GM19324 (cell line): ENCODE results near the gene CD6.

Experiments
- ATAC-seq: cut with Tn5 transposase; IDR thresholded peaks from one replicate; pipeline ENCODE4 v1.9.1; 2021; ENCODE audit warnings: mild to moderate bottlenecking, moderate library complexity; ENCODE audit not compliant: unreplicated experiment, low FRiP score

Gene CD6, protein sequence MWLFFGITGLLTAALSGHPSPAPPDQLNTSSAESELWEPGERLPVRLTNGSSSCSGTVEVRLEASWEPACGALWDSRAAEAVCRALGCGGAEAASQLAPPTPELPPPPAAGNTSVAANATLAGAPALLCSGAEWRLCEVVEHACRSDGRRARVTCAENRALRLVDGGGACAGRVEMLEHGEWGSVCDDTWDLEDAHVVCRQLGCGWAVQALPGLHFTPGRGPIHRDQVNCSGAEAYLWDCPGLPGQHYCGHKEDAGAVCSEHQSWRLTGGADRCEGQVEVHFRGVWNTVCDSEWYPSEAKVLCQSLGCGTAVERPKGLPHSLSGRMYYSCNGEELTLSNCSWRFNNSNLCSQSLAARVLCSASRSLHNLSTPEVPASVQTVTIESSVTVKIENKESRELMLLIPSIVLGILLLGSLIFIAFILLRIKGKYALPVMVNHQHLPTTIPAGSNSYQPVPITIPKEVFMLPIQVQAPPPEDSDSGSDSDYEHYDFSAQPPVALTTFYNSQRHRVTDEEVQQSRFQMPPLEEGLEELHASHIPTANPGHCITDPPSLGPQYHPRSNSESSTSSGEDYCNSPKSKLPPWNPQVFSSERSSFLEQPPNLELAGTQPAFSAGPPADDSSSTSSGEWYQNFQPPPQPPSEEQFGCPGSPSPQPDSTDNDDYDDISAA

DNA sequence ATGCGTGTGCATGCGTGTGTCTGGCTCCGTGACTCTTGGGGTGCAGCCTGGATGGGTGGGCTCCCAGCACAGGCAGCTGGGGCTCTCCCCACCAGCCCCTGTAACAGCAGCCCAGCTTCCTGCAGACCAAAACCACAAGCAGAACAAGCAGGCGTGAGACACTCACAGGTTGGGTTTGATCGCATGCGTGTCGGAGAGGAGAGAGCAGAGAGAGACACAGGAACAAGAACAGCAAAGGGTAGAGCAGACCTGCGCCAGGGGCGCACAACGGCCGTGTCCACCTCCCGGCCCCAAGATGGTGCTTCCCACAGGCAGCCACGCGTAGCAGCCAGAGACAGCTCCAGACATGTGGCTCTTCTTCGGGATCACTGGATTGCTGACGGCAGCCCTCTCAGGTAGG is at the start of gene CD6:
CD6 (plus strand) TSS at position 161 of the 400 bp plus-strand sequence; CDS start at position 347, 186 bp downstream.
- no peak for ATAC-seq

DNA sequence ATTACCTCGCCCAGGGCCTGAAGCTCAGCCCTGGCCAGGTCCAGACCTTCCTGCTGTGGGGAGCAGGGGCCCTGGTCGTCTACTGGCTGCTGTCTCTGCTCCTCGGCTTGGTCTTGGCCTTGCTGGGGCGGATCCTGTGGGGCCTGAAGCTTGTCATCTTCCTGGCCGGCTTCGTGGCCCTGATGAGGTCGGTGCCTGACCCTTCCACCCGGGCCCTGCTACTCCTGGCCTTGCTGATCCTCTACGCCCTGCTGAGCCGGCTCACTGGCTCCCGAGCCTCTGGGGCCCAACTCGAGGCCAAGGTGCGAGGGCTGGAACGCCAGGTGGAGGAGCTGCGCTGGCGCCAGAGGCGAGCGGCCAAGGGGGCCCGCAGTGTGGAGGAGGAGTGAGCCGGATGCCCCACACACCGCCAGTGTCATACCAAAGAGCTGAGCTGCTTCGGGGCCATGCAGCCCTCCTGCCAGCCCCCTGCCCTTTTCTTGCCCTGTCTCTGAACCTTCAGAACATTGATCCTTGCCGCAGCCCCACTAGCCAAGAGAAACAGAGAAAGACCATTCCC is 49.6 kb upstream of the CD6 start:
- ATAC-seq, result no peak

DNA sequence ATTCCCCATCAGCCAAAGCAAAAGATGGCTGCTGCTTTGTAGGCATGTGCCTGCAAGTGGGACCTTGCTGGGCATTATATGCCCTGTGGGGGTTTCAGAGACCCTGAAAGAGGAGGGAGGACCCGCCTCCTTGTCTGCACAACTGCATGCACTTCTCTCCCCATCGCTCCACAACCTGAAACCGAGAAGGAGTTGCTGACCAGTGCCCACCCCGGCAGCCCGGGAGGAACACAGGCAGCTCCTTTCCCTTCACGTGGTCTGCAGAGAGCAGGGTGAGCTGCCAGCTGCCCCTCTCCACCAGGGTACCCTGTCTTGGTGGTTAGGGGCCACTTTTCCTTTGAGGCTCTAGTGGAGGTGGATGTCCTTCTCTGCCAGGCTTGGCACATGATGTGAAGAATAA is 48.6 kb upstream of the CD6 start:
- no peak for ATAC-seq

DNA sequence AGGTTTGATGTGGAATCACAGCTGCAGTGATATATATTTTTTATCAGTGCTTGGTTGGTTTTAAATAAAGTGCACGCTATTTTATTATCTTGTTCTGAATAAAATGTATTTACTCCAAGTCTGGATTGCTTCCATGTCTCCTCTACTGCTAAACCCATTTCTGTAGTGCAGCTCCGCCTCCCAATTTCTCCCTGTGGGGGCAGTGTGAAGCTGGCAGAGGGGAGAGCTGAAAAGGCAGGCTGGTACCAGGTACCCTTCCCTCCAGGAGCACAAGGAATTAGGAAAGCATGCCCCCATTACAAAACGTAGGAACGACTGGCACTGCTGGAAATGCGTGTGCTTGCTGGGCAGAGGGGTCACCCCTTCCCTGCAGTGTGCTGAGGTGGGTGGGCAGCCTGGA is 48.2 kb upstream of the CD6 start:
- ATAC-seq, result no peak

DNA sequence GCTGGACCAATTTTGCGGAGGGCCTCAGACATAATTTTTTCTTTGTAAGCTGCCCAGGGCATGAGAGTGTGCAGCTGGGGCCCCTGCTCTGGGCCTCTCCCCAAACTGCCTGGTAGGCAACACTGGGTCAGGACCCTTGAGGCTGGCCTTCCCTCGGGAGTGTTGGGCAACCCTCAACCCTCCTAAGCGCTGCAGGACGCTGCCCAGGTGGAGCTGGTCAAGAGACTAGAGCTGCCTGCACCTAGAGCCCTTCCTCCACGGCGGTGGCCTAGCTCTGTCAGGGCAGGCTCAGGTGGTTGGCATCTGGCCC is 47.7 kb upstream of the CD6 start:
- no peak for ATAC-seq

DNA sequence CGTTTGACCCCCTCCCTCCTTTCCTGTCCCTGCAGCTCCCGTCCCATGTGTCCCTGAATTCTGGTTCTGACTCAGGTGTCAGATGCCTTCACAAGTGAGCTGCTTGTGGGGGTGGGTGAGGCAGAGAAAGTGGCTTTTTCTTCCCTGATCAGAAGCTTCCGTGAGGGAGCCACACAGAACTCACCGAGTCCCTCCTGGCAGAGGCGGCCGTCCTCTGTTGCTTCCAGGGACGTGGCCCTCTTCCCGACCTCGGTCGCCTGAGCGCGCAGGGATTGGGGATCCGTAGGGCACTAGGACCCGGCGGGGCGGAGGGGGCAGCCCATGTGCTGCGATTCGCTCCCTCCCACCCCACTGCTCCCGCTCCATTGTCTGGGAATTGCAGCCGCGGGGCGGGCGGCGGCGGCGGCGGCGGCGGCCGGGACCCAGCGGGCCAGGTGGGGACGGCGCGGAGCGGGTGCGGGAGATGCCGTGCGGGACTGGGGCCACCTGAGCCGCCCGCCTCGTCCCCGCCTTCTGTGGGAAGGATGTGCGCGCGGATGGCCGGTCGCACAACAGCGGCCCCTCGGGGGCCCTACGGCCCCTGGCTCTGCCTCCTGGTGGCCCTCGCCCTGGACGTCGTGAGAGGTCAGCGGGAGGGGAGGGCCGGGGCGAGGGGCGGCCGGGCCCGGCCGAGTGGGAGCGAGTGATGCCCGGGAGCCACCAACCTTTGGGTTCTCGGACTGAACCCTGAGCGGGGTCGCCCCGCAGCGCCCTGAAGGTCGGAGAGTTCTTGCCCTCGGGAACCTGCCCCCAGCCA is 47.2 kb upstream of the CD6 start, which contains the start of gene TMEM132A:
TMEM132A (plus strand) TSS at position 351 of the 796 bp plus-strand sequence; CDS start at position 525, 174 bp downstream.
- ATAC-seq, result no peak

DNA sequence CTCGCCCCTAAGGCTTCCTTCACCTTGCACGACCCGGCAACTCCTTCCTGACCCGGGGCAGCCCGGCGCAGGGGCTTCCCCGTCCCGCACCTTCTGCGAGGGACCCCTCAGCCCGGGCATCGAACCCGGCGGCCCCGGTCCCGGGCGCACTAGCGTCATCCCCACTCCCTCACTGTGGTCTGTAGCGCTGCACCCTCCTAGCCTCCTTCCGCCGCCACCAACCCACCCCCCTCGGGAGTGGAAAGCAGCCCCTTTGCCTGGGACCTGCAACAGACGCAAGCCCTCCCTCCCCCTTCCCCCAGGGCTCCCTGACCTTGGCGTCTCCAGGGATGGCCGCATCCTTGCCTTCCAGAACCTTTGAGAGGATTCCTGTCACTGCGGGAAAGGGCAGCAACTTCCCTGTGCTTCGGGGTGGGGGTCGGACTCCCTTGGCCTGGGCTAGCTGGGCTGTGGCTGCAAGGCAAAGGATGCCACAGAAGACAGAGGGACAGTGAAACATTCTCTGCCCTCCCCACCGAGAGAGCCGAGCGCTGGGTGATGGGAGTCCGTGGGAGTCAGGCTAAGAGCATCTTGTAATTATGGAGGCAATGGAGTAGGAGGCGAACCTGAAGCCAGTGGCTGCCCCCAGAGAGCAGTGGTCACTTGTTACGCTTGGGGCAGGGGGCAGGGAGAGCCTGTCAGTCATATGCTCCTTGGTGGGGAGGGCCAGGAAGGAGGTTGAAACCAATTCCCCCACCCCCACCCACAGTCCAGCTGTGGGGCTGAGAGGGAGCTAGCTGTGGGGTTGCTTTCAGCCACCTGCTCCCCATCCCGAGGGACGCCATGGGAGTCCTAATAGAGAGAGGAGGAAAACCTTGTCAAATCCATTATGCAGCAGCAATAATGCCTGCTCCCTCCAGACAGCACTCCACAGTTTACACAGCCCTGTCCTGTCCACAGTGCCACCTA is 46.3 kb upstream of the CD6 start:
- ATAC-seq, result no peak

DNA sequence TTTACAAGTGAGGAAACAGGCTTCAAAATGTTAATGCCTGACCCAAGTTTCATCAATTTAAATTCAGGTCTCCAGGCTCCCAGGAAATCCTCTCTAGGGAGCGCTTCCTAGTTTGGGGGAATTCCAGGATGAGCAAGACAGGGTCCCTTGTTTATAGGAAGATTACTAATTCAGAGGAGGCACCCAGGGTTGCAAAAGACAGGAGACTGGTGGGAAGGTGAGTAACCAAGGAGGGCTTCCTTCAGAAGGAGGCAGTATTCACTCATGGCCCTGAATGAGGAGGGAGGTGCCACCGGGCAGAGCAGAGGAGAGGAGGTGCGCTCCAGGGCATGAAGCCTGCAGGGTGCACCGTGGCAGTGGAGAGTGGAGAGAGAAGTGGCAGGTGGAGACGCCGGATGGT is 45.6 kb upstream of the CD6 start:
- ATAC-seq, result no peak

DNA sequence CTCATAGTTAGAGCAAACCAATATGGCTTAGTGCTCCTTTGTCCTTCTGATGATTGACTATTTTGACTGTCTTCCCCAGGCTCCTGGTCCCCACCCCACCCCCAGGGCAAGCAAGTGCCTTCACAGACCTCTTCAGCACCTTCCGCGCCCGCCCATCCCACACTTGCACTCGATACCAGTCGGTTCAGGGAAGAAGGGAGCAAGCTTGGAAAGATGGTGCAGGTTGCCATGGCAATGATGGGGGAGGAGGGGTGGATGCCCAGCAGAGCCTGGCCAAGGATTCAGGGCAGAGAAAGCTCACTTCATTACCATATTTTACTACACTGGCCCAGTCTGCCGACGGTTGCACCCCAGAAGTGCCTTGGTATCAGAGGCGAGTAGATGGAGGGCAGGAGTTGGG is 45.0 kb upstream of the CD6 start:
- ATAC-seq, result no peak

DNA sequence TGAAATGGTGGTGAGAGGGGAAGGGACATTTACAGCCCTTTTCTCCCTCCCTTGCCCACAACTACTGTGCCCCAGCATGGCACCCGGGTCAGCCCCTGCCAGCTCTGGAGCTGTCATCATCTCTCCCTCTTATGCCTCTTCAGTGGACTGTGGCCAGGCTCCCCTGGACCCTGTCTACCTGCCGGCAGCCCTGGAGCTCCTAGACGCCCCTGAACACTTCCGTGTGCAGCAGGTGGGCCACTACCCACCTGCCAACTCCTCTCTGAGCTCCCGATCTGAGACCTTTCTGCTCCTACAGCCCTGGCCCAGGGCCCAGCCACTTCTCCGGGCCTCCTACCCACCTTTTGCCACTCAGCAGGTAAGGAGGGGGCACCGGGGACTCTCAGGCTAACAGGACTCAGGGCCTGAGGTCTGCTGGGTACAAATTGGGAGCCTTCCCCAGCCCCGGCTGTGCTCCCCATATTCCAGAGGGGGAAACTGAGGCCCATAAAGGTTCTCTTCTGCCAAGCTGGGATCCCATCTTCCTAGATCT is 44.4 kb upstream of the CD6 start:
- ATAC-seq, result no peak

DNA sequence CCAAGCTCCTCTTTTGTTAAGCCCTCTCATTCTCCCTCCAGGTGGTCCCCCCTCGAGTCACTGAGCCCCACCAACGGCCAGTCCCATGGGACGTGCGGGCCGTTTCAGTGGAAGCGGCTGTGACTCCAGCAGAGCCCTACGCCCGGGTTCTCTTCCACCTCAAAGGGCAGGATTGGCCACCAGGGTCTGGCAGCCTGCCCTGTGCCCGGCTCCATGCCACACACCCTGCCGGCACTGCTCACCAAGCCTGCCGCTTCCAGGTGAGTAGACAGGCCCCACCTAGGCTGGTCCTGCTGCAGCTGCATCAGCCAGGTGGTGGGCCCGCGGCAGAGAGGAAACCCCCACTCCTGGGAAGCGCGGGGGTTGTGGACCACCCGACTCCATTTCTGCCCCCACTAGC is 43.9 kb upstream of the CD6 start:
- no peak for ATAC-seq

DNA sequence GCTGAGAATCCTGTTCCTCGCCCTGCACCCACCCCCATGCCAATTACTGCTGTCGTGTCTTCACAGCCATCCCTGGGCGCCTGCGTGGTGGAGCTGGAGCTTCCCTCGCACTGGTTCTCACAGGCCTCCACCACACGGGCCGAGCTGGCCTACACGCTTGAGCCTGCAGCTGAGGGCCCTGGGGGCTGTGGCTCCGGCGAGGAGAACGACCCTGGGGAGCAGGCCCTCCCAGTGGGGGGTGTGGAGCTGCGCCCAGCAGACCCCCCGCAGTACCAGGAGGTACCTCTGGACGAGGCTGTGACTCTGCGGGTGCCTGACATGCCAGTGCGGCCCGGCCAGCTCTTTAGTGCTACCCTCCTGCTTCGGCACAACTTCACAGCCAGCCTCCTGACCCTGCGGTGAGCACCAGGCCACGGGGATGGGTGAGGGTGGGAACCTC is 42.9 kb upstream of the CD6 start:
- no peak for ATAC-seq

DNA sequence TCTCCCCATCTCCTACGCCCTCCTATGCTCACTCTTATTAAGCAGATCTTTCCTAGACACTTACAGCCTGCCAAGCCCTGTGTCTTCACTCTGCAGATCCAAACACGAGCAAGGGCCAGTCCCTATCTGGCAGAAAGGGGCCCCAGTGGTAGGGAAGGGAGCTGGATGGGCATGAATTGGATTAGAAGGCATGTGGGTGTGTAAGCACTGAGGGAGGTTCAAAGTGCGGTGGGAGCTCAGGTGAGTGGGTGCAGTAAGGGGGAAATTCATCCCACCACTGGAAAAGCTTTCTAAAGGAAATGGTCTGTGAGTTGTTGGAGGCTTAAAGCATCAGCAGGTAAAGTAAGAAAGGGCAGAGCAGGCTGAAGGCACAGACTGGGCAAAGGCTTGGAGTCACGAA is 41.7 kb upstream of the CD6 start:
- ATAC-seq, result no peak

DNA sequence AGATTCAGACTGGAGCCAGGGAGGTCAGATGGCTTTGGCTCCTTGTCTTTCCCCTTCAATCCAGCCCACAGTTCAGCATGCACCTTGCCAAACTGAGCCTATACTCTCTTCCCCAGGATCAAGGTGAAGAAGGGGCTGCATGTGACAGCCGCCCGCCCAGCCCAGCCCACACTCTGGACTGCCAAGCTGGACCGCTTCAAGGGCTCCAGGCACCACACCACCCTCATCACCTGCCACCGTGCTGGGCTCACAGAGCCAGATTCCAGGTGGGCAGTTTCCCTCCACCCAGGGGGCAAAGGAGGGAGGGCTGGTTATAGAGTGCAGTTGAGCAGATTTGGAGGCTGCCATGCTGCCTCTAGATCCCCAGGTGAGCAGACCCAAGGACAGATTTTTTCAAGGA is 41.1 kb upstream of the CD6 start:
- no peak for ATAC-seq

DNA sequence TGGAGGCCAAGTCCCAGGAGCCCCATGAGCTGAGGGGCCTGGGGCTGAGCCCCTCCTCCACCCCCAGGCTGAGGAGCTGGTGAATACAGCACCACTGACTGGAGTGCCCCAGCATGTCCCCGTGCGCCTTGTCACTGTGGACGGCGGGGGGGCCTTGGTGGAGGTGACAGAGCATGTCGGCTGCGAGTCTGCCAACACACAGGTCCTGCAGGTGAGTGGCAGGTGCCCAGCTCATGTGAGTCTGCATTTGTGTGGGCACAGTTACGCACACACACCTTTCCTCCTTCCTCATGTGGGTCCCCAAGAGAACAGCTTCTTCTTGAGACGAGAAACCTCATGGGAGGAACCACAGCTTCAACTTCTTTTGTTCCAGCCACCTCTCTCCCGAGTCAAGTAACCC is 39.6 kb upstream of the CD6 start:
- ATAC-seq, result no peak

DNA sequence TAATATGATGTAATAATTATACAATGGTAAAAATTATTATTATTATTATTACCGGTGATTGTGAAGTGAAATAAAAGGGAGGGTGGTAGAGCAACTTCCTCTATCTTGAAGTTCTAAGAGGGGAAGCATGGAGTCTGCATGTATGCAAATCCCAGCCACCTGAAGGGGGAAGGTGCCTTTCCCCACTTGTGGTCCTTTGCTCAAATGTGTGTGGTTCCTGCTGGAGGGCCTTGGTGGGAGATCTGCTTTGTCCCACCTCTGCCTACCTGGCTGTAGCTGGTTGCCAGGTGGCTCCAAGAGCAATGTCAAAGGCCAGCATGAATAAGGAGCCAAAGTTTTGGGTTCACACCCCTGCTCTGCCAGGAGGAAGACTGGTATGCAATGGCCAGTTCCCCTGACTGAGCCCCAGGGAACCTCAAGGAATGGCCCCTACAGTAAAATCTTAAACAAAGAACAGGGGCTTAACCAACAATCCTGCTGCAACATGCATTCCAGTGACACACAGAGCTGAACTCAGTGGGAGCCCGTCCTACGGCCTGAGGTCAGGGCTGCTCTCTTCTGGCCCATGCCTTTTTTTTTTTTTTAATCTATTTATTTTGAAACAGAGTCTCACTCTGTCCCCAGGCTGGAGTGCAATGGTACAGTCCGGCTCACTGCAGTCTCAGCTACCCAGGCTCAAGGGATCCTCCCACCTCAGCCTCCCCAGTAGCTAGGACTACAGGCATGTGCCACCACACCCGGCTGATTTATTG is 38.7 kb upstream of the CD6 start:
- no peak for ATAC-seq

DNA sequence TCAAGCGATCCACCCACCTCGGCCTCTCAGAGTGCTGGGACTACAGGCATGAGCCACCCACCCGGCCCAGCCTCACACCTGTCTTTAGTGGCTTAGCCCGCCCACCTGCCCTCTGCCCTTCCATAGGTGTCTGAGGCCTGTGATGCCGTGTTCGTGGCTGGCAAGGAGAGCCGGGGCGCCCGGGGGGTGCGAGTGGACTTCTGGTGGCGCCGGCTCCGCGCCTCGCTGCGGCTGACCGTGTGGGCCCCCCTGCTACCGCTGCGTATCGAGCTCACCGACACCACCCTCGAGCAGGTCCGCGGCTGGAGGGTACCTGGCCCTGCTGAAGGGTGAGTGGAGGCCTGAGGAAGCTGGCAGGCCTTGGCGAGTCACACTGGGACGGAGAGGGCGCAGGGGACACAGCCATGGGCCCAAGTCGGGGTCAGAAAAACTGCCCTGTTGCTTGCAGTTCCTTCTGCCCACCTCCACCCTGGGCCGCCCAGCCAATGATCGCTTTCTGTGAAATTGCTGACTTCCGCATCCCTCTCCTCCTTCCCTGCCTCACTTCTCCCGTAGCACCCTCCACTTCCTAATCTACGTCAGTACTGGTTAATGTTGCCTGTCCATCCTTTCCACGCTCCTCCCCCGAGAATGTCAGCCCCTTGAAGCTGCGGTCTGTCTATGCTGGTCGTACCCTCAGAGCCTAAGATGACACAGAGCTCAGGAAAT is 37.9 kb upstream of the CD6 start:
- no peak for ATAC-seq

DNA sequence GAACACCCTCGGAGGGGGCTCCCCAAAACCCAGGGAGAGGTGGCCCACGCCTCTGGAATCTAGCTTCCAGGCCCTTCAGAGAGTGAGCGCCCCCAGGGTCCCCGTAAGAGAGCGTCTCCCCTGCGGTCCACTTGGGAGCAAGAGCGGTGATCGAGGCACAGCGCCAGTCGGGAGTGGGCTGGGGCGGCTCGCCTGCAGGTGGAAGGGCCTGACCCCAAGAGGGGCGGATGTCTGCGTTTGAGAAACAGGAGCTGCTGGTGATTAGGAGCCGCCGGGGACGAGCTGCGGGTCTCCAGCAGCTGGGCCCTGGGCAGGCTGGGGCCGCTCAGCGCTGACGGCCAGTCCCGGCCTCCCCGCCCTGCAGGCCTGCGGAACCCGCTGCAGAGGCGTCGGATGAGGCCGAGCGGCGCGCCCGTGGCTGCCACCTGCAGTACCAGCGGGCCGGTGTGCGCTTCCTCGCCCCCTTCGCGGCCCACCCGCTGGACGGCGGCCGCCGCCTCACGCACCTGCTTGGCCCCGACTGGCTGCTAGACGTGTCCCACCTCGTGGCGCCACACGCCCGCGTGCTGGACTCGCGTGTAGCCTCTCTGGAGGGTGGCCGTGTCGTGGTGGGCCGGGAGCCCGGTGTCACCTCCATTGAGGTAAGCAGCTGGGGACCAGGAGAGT is 37.2 kb upstream of the CD6 start:
- no peak for ATAC-seq
